ENCODE data around the gene RINT1.

- no peak for TF ChIP-seq PATZ1 (CRISPR knock-in tag; IDR thresholded peaks at IDR 0.05; ENCODE audit: borderline replicate concordance)
- TF ChIP-seq TSHZ2 (CRISPR knock-in tag; IDR thresholded peaks at IDR 0.05) = no peak
- TF ChIP-seq GLIS3 (CRISPR knock-in tag; IDR thresholded peaks at IDR 0.05) = no peak
- TF ChIP-seq OSR1 (CRISPR knock-in tag; IDR thresholded peaks at IDR 0.05) = no peak
- no peak for TF ChIP-seq PPARA (CRISPR knock-in tag; IDR thresholded peaks at IDR 0.05; ENCODE audit: borderline replicate concordance)
- TF ChIP-seq RARB (CRISPR knock-in tag; IDR thresholded peaks at IDR 0.05) = no peak
- no peak for TF ChIP-seq CSRNP3 (CRISPR knock-in tag; IDR thresholded peaks at IDR 0.05)
- no peak for TF ChIP-seq ZNF8 (CRISPR knock-in tag; IDR thresholded peaks at IDR 0.05)
- TF ChIP-seq CREB5 (CRISPR knock-in tag; IDR thresholded peaks at IDR 0.05; ENCODE audit: low read depth) = no peak
These were observed 59.5 kb downstream of the RINT1 start for GRCh38 chr7:105591522-105591921.

Measured in SK-N-SH treated with all-trans-retinoic acid at 6 μM for 48 hours (cell line).